CD14-positive monocyte (primary cell): Measurements from ENCODE around the gene GLDC. TPM values are rescaled to one million over a fixed set of nuclear protein-coding genes. Genes with fewer than 3 reads are reported as not detected.

Experiments
- DNase-seq, 3 donors: peaks; one replicate each; pipeline ENCODE4 v3.0.0-alpha.2; 2011 to 2022
- H2AFZ ChIP-seq: 2 replicates; pipeline ENCODE4 v1.6.0; 2012; ENCODE audit warnings: mild to moderate bottlenecking, low read depth, low read length, inconsistent platforms; ENCODE audit not compliant: insufficient read depth, poor library complexity, severe bottlenecking
- H3K27ac ChIP-seq, 2 donors: 1 replicate in 1 of 2; 2 replicates in 1 of 2; pipeline ENCODE4 v1.5.1; 2012 to 2013; ENCODE audit warnings: low read length in 2 of 2, control low read depth in 1 of 2, inconsistent platforms in 1 of 2, low read depth in 1 of 2, mild to moderate bottlenecking in 1 of 2
- H3K27me3 ChIP-seq, 2 donors: one replicate each; pipeline versions ENCODE4 v1.6.0 to v1.6.1; 2011 to 2013; ENCODE audit warnings: low read length in 2 of 2; ENCODE audit not compliant: control insufficient read depth in 2 of 2, insufficient read depth in 2 of 2
- H3K36me3 ChIP-seq, 2 donors: replicated peaks in 1 of 2; 1 replicate in 1 of 2; 2 replicates in 1 of 2; pipeline versions ENCODE4 v1.5.1 to v1.6.1; 2012 to 2013; ENCODE audit warnings: low read length in 2 of 2, control low read depth in 1 of 2, inconsistent platforms in 1 of 2, mild to moderate bottlenecking in 1 of 2; ENCODE audit not compliant: insufficient read depth in 2 of 2, control insufficient read depth in 1 of 2
- H3K4me1 ChIP-seq, 2 donors: 1 replicate in 1 of 2; 2 replicates in 1 of 2; pipeline versions ENCODE4 v1.5.1 to v1.6.1; 2012 to 2013; ENCODE audit warnings: low read length in 2 of 2, control low read depth in 1 of 2, inconsistent platforms in 1 of 2, mild to moderate bottlenecking in 1 of 2, moderate library complexity in 1 of 2; ENCODE audit not compliant: insufficient read depth in 2 of 2, control insufficient read depth in 1 of 2
- H3K4me2 ChIP-seq: replicated peaks from 2 replicates; pipeline ENCODE3; 2012; ENCODE audit warnings: low read length, moderate library complexity, mild to moderate bottlenecking; ENCODE audit not compliant: poor library complexity, severe bottlenecking; ENCODE audit errors: extremely low read depth
- H3K4me3 ChIP-seq, 3 experiments: fragments of 200-600 bp in 1 of 3; sonication (generic) in 1 of 3; replicated peaks in 1 of 3; 1 replicate in 2 of 3; 2 replicates in 1 of 3; pipeline ENCODE4 v1.5.1; 2011 to 2013; ENCODE audit warnings: low read length in 3 of 3, mild to moderate bottlenecking in 3 of 3, control low read depth in 2 of 3, low read depth in 2 of 3, inconsistent platforms in 1 of 3, moderate library complexity in 1 of 3
- H3K79me2 ChIP-seq: 2 replicates; pipeline ENCODE4 v1.6.0; 2012; ENCODE audit warnings: mild to moderate bottlenecking, control low read depth, inconsistent platforms, low read length, moderate library complexity; ENCODE audit not compliant: insufficient read depth
- H3K9ac ChIP-seq: 2 replicates; pipeline ENCODE4 v1.6.0; 2017; ENCODE audit warnings: low read length, mild to moderate bottlenecking; ENCODE audit not compliant: insufficient read depth, poor library complexity, severe bottlenecking
- H3K9me3 ChIP-seq, 2 donors: replicated peaks in 1 of 2; 1 replicate in 1 of 2; 2 replicates in 1 of 2; pipeline versions ENCODE4 v1.5.1 to v1.6.1; 2012 to 2013; ENCODE audit warnings: low read length in 2 of 2, control low read depth in 1 of 2; ENCODE audit not compliant: control insufficient read depth in 1 of 2, insufficient read depth in 1 of 2
- H4K20me1 ChIP-seq: 2 replicates; pipeline ENCODE4 v1.6.0; 2012; ENCODE audit warnings: mild to moderate bottlenecking, low read length, control low read depth, moderate library complexity; ENCODE audit not compliant: insufficient read depth
- H3K27ac Mint-ChIP-seq, 7 donors: one replicate each; pipeline ENCODE4 v1.8.0; 2020; ENCODE audit warnings: mild to moderate bottlenecking in 7 of 7, mixed read lengths in 7 of 7, moderate library complexity in 6 of 7, inconsistent platforms in 2 of 7
- H3K27me3 Mint-ChIP-seq, 3 donors: one replicate each; pipeline ENCODE4 v1.8.0; 2021 to 2022; ENCODE audit warnings: low read depth in 3 of 3, mild to moderate bottlenecking in 3 of 3, mixed read lengths in 3 of 3, moderate library complexity in 3 of 3, inconsistent platforms in 1 of 3
- H3K36me3 Mint-ChIP-seq, 2 donors: one replicate each; pipeline ENCODE4 v1.8.0; 2020; ENCODE audit warnings: mixed read lengths in 2 of 2, inconsistent platforms in 1 of 2, mild to moderate bottlenecking in 1 of 2
- H3K4me1 Mint-ChIP-seq: one replicate; pipeline ENCODE4 v1.8.0; 2020; ENCODE audit warnings: mild to moderate bottlenecking, mixed read lengths
- H3K4me3 Mint-ChIP-seq, 2 donors: one replicate each; pipeline ENCODE4 v1.8.0; 2020; ENCODE audit warnings: mild to moderate bottlenecking in 2 of 2, mixed read lengths in 2 of 2, moderate library complexity in 1 of 2
- H3K9me3 Mint-ChIP-seq, 7 donors: one replicate each; pipeline ENCODE4 v1.8.0; 2020 to 2022; ENCODE audit warnings: mixed read lengths in 7 of 7, mild to moderate bottlenecking in 6 of 7, moderate library complexity in 6 of 7, inconsistent platforms in 2 of 7
- WGBS: methylation state at CpG from one replicate; pipeline ENCODE4 v1.1.5; 2013; ENCODE audit warnings: missing lambda C conversion rate; ENCODE audit not compliant: insufficient coverage; 5-methylcytosine and 5-hydroxymethylcytosine counted together
- intact Hi-C, 2 donors: fragments of 100-400 bp; cut with micrococcal nuclease; formaldehyde crosslinking; loops; one replicate each; pipeline versions ENCODE4 v1.15.0 to v1.15.1; 2023
- polyA plus RNA-seq, 3 donors: library from polyadenylated mRNA; depleted of rRNA in 1 of 3; unstranded in 2 of 3; stranded (reverse) in 1 of 3; fragments of 300-500 nt in 2 of 3; fragments of >200 nt in 1 of 3; fragmentation: Illumina TruSeq in 2 of 3; gene quantifications; 1 replicate in 2 of 3; 2 replicates in 1 of 3; pipeline ENCODE4 v1.2.3, GENCODE V29; 2012 to 2021
- TF ChIP-seq, protein P1 (sequence below): fragments of 200-600 bp; IDR thresholded peaks from one replicate; pipeline ENCODE4 v1.8.0; 2022; ENCODE audit warnings: antibody characterized with exemption, mild to moderate bottlenecking

GLDC gene
- polyA plus RNA-seq, 3 donors: not detected

GRCh38 chr9:6667633-6668280, 22.2 kb upstream of the GLDC start:
- H3K4me3 ChIP-seq: no peak overlapping the region
- Mint-ChIP-seq H3K36me3 (no peaks in the 10 kb centered on the region), H3K4me1 (no peaks in the 10 kb centered on the region), H3K4me3 (no peak overlapping the region), H3K27me3 (peaks cover 0 to 8% (median 4%) of the 10 kb centered on the region in 3 donors), H3K9me3 (no peaks in the 10 kb centered on the region), H3K27ac (no peak overlapping the region)
- intact Hi-C loops: no loop called here
- no peak for DNase-seq
- no CpG with 5 or more reads among the region's 5 CpGs for WGBS
- H4K20me1 ChIP-seq: no peaks in the 10 kb centered on the region
- H3K9me3 ChIP-seq: no peaks in the 10 kb centered on the region
- H3K27me3 ChIP-seq: no peaks in the 10 kb centered on the region
- no peak overlapping the region for H2AFZ ChIP-seq
- H3K9ac ChIP-seq: no peak overlapping the region
- H3K27ac ChIP-seq: no peak overlapping the region
- H3K4me2 ChIP-seq: no peak overlapping the region
- TF ChIP-seq, protein P1, sequence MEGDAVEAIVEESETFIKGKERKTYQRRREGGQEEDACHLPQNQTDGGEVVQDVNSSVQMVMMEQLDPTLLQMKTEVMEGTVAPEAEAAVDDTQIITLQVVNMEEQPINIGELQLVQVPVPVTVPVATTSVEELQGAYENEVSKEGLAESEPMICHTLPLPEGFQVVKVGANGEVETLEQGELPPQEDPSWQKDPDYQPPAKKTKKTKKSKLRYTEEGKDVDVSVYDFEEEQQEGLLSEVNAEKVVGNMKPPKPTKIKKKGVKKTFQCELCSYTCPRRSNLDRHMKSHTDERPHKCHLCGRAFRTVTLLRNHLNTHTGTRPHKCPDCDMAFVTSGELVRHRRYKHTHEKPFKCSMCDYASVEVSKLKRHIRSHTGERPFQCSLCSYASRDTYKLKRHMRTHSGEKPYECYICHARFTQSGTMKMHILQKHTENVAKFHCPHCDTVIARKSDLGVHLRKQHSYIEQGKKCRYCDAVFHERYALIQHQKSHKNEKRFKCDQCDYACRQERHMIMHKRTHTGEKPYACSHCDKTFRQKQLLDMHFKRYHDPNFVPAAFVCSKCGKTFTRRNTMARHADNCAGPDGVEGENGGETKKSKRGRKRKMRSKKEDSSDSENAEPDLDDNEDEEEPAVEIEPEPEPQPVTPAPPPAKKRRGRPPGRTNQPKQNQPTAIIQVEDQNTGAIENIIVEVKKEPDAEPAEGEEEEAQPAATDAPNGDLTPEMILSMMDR: peak; percentile 59
- no peaks in the 10 kb centered on the region for H3K36me3 ChIP-seq
- H3K79me2 ChIP-seq: no peaks in the 10 kb centered on the region
- H3K4me1 ChIP-seq: no peaks in the 10 kb centered on the region

DNA sequence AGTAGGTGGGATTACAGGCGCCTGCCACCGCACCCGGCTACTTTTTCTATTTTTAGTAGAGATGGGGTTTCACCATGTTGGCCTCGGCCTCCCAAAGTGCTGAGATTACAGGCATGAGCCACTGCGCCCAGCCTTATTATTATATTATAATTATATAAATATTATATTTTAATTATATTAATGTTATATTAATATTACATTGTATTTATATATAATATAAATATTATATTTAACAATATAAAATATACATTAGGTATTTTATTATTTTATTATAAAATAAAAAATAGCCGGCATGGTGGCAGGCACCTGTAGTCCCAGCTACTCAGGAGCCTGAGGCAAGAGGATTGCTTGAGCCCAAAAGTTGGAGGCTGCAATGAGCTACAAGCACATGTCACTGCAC, 21.6 kb upstream of the GLDC start:
- H3K4me3 ChIP-seq: no peak overlapping the region
- H3K4me1 ChIP-seq: no peaks in the 10 kb centered on the region
- Mint-ChIP-seq H3K4me1 (no peaks in the 10 kb centered on the region), H3K9me3 (no peaks in the 10 kb centered on the region), H3K36me3 (no peaks in the 10 kb centered on the region), H3K4me3 (no peak overlapping the region), H3K27me3 (peaks cover 0 to 8% (median 2%) of the 10 kb centered on the region in 3 donors), H3K27ac (no peak overlapping the region)
- H3K27ac ChIP-seq: no peak overlapping the region
- no peak overlapping the region for H2AFZ ChIP-seq
- no peaks in the 10 kb centered on the region for H4K20me1 ChIP-seq
- H3K27me3 ChIP-seq: no peaks in the 10 kb centered on the region
- H3K79me2 ChIP-seq: no peaks in the 10 kb centered on the region
- no peak overlapping the region for H3K4me2 ChIP-seq
- DNase-seq: no peak
- intact Hi-C loops: no loop called here
- no peaks in the 10 kb centered on the region for H3K9me3 ChIP-seq
- no peak overlapping the region for H3K9ac ChIP-seq
- TF ChIP-seq, protein P1: no peak
- no peaks in the 10 kb centered on the region for H3K36me3 ChIP-seq
- WGBS: 100% methylated on average over 1 of the region's 6 CpGs
